GM23338 (cell line): ENCODE data around the gene RILP. TPM values are rescaled to one million over a fixed set of nuclear protein-coding genes. Genes with fewer than 3 reads are reported as not detected.

Experiments
- ATAC-seq: fragments of 200-7000 bp; cut with Tn5 transposase; 3 replicates; pipeline ENCODE4 v1.9.1; 2020
- DNase-seq: peaks from one replicate; pipeline ENCODE4 v3.0.0-alpha.2; 2015; ENCODE audit warnings: low spot score
- H2AFZ ChIP-seq: fragments of 200-600 bp; sonication (generic); 2 replicates; pipeline ENCODE4 v1.8.0; 2016; ENCODE audit warnings: antibody characterized with exemption, mild to moderate bottlenecking, moderate library complexity
- H3F3A ChIP-seq: fragments of 200-600 bp; sonication (generic); replicated peaks from 2 replicates; pipeline ENCODE4 v1.8.0; 2017; ENCODE audit warnings: antibody characterized with exemption, mixed run types, low read depth
- H3K27ac ChIP-seq: fragments of 200-600 bp; sonication (generic); 2 replicates; pipeline ENCODE4 v1.6.1; 2016; ENCODE audit warnings: low read depth
- H3K27me3 ChIP-seq: fragments of 200-600 bp; sonication (generic); 2 replicates; pipeline ENCODE4 v1.8.0; 2016; ENCODE audit warnings: mild to moderate bottlenecking, mixed run types, moderate library complexity; ENCODE audit not compliant: insufficient read depth
- H3K36me3 ChIP-seq: fragments of 200-600 bp; sonication (generic); 2 replicates; pipeline ENCODE4 v1.8.0; 2016; ENCODE audit warnings: mild to moderate bottlenecking; ENCODE audit not compliant: insufficient read depth
- H3K4me1 ChIP-seq: fragments of 200-600 bp; sonication (generic); 2 replicates; pipeline ENCODE4 v1.8.0; 2016; ENCODE audit warnings: mild to moderate bottlenecking, moderate library complexity; ENCODE audit not compliant: insufficient read depth
- H3K4me2 ChIP-seq: fragments of 200-600 bp; sonication (generic); 2 replicates; pipeline ENCODE4 v1.7.1; 2017; ENCODE audit warnings: mixed run types
- H3K4me3 ChIP-seq: fragments of 200-600 bp; sonication (generic); 2 replicates; pipeline ENCODE4 v1.6.1; 2016; ENCODE audit warnings: mixed run types
- H3K79me2 ChIP-seq: fragments of 200-600 bp; sonication (generic); replicated peaks from 2 replicates; pipeline ENCODE4 v1.8.0; 2017; ENCODE audit warnings: mild to moderate bottlenecking; ENCODE audit not compliant: insufficient read depth
- H3K9me2 ChIP-seq: fragments of 200-600 bp; sonication (generic); 2 replicates; pipeline ENCODE4 v1.8.0; 2017; ENCODE audit not compliant: insufficient read depth
- H4K20me1 ChIP-seq: fragments of 200-600 bp; sonication (generic); replicated peaks from 2 replicates; pipeline ENCODE4 v1.8.0; 2017; ENCODE audit warnings: mild to moderate bottlenecking; ENCODE audit not compliant: insufficient read depth
- H3K27ac Mint-ChIP-seq: 2 replicates; pipeline ENCODE4 v1.8.0; 2020; ENCODE audit warnings: inconsistent platforms, mild to moderate bottlenecking, moderate library complexity, mixed read lengths
- H3K27me3 Mint-ChIP-seq: 3 replicates; pipeline ENCODE4 v1.8.0; 2022; ENCODE audit warnings: low read depth, mild to moderate bottlenecking, moderate library complexity, mixed read lengths, inconsistent platforms; ENCODE audit not compliant: insufficient read depth, poor library complexity
- H3K36me3 Mint-ChIP-seq: 3 replicates; pipeline ENCODE4 v1.8.0; 2021; ENCODE audit warnings: low read depth, mild to moderate bottlenecking, inconsistent platforms, moderate library complexity, mixed read lengths
- H3K4me1 Mint-ChIP-seq: 3 replicates; pipeline ENCODE4 v1.8.0; 2020; ENCODE audit warnings: mild to moderate bottlenecking, inconsistent platforms, mixed read lengths
- H3K4me3 Mint-ChIP-seq: 3 replicates; pipeline ENCODE4 v1.8.0; 2021; ENCODE audit warnings: moderate library complexity, mild to moderate bottlenecking, inconsistent platforms, mixed read lengths
- H3K9me3 Mint-ChIP-seq: 3 replicates; pipeline ENCODE4 v1.8.0; 2020; ENCODE audit warnings: moderate library complexity, mild to moderate bottlenecking, inconsistent platforms, mixed read lengths
- CREB1 ChIP-seq: fragments of 250-450 bp; sonication (Bioruptor Pico); IDR thresholded peaks from 2 replicates; pipeline ENCODE4 v1.5.0; 2020; ENCODE audit warnings: low read depth, mild to moderate bottlenecking, moderate library complexity
- CTCF ChIP-seq, 2 experiments: fragments of 200-600 bp in 1 of 2; sonication (generic) in 1 of 2; conservative IDR thresholded peaks; 2 replicates each; pipeline versions ENCODE4 v1.5.1 to v1.6.1; 2016 to 2017; ENCODE audit warnings: antibody characterized with exemption in 2 of 2, low read depth in 2 of 2, mild to moderate bottlenecking in 2 of 2, moderate library complexity in 1 of 2
- ETS1 ChIP-seq: IDR thresholded peaks from 2 replicates; pipeline ENCODE4 v1.6.1; 2016; ENCODE audit warnings: antibody characterized with exemption
- EZH2 ChIP-seq: fragments of 200-600 bp; sonication (generic); IDR thresholded peaks from one replicate; pipeline ENCODE4 v1.8.0; 2017; ENCODE audit warnings: antibody characterized with exemption, mild to moderate bottlenecking, low read depth; ENCODE audit not compliant: unreplicated experiment
- EZH2phosphoT487 ChIP-seq: fragments of 200-600 bp; sonication (generic); IDR thresholded peaks from one replicate; pipeline ENCODE4 v1.8.1; 2018; ENCODE audit warnings: antibody characterized with exemption; ENCODE audit not compliant: unreplicated experiment
- JUNB ChIP-seq: IDR thresholded peaks from one replicate; pipeline ENCODE4 v1.6.1; 2016; ENCODE audit warnings: antibody characterized with exemption; ENCODE audit not compliant: unreplicated experiment
- NANOG ChIP-seq: IDR thresholded peaks from 2 replicates; pipeline ENCODE4 v1.6.1; 2016; ENCODE audit warnings: antibody characterized with exemption, borderline replicate concordance
- POLR2AphosphoS5 ChIP-seq: IDR thresholded peaks from 2 replicates; pipeline ENCODE4 v1.6.1; 2016; ENCODE audit warnings: antibody characterized with exemption, low read depth
- REST ChIP-seq: IDR thresholded peaks from one replicate; pipeline ENCODE4 v1.6.1; 2018; ENCODE audit warnings: antibody characterized with exemption; ENCODE audit not compliant: unreplicated experiment
- STAT1 ChIP-seq: IDR thresholded peaks from one replicate; pipeline ENCODE4 v1.6.1; 2016; ENCODE audit warnings: antibody characterized with exemption; ENCODE audit not compliant: unreplicated experiment
- ZNF114 ChIP-seq: fragments of 250-450 bp; sonication (Bioruptor Pico); IDR thresholded peaks from 2 replicates; pipeline ENCODE4 v1.5.0; 2020; ENCODE audit warnings: mild to moderate bottlenecking, moderate library complexity
- ZNF331 ChIP-seq: fragments of 250-450 bp; sonication (Bioruptor Pico); IDR thresholded peaks from 2 replicates; pipeline ENCODE4 v1.5.0; 2020; ENCODE audit warnings: low read depth, mild to moderate bottlenecking, moderate library complexity
- ZNF462 ChIP-seq: fragments of 250-450 bp; sonication (Bioruptor Pico); IDR thresholded peaks from 2 replicates; pipeline ENCODE4 v1.5.0; 2020; ENCODE audit warnings: mild to moderate bottlenecking, moderate library complexity
- polyA plus RNA-seq: library from polyadenylated mRNA; unstranded; fragments of >200 nt; fragmentation: Nextera tagmentation; extraction: Ambion mirVana; gene quantifications from 2 replicates; pipeline ENCODE4 v1.2.1, GENCODE V29; 2016
- total RNA-seq: library from RNA; depleted of rRNA; stranded (reverse); fragments of >200 nt; shearing (Covaris generic); gene quantifications from 2 replicates; pipeline ENCODE4 v1.2.3, GENCODE V29; 2014

The RILP gene
- total and polyA plus RNA-seq, 2 experiments from 2014 or later, result 9.2 to 10.8 TPM

- Histone ChIP-seq H3K4me2 (peak overlapping the region; percentile 78; the same call in 1 of the 2 replicates), H3K36me3 (no peaks in the 10 kb centered on the region), H2AFZ (no peak overlapping the region), H3K4me1 (peaks cover 20% of the 10 kb centered on the region), H3K27ac (no peak overlapping the region), H3K9me2 (peaks cover 3% of the 10 kb centered on the region; the same call in 1 of the 2 replicates), H3K27me3 (peaks cover 6% of the 10 kb centered on the region), H3K4me3 (no peak overlapping the region), H3F3A (peaks cover 18% of the 10 kb centered on the region; the same call in 1 of the 2 replicates), H3K79me2 (no peaks in the 10 kb centered on the region), H4K20me1 (no peaks in the 10 kb centered on the region)
- no peak overlapping the region for H3K27ac Mint-ChIP-seq
- TF ChIP-seq CTCF (conservative IDR thresholded peaks at IDR 0.05; ENCODE audit: low read depth in 2 of 2), result no peak
- no peak for TF ChIP-seq EZH2
- no peak for TF ChIP-seq ZNF114 (CRISPR knock-in tag)
- no peak for TF ChIP-seq JUNB
- TF ChIP-seq ETS1, result no peak
- TF ChIP-seq STAT1, result no peak
- TF ChIP-seq NANOG, result no peak
- no peak for TF ChIP-seq POLR2AphosphoS5
- no peak for TF ChIP-seq CREB1 (CRISPR knock-in tag)
- TF ChIP-seq ZNF331 (CRISPR knock-in tag), result no peak
- no peak for TF ChIP-seq ZNF462 (CRISPR knock-in tag)
- TF ChIP-seq EZH2phosphoT487, result no peak
- TF ChIP-seq REST, result no peak
- peak overlapping the region; percentile 68 for H3K4me3 Mint-ChIP-seq
- no peak for DNase-seq
- H3K27me3 Mint-ChIP-seq, result peaks cover 28% of the 10 kb centered on the region
- ATAC-seq, result no peak
- H3K36me3 Mint-ChIP-seq, result no peaks in the 10 kb centered on the region
- H3K4me1 Mint-ChIP-seq, result peaks cover 38% of the 10 kb centered on the region
- peaks cover 3% of the 10 kb centered on the region; the same call in 1 of the 3 replicates for H3K9me3 Mint-ChIP-seq
Observed at GRCh38 chr17:1644493-1645206, 5.0 kb downstream of the RILP start.
